ENCODE measurements around the gene RANBP17. TPM values are rescaled to one million over a fixed set of nuclear protein-coding genes. Genes with fewer than 3 reads are reported as not detected.

Gene RANBP17
- total RNA-seq, 2 experiments from 2014 or later = not detected

DNA sequence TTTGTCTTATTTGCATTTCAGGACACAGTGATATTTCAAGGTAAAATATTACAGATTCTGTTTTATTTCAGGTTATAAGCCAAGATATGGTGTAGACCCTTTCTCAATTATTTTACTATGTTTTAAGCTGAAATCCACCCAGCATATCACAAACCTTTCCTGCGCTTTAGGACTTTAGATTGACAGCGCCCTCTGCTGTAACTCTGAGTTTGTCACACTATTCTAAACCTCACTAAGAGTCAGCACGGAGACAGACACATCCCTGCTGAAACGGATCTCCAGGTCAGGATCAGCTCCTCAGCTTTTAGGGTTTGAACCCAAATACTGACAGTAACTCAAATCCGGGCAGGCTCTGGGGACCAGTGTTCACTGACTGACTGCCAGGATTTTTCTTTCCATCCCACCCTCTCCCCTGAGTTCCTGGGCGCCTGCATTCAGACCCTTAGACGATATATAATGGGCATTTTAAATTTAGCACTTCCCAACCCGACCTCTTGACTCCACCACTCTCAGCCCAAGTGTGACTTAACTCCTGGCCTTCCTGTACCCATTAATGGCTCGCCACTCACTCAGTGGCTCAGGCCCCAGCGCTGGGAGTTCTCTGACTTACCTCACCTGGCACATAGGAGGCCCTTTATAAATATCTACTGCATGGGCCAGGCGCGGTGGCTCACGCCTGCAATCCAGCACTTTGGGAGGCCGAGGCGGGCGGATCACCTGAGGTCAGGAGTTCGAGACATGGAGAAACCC is 480.7 kb downstream of the RANBP17 start:
- ATAC-seq (ENCODE audit: poor library complexity) = no peak
- Histone ChIP-seq H3K9me3 (ENCODE audit: control insufficient read depth in 1 of 2, insufficient read depth in 1 of 2, low read length in 2 of 2) (no peaks in the 10 kb centered on the region), H3K4me1 (ENCODE audit: insufficient read depth, low read length) (no peaks in the 10 kb centered on the region), H3K4me3 (ENCODE audit: low read length) (no peak overlapping the region), H3K27me3 (ENCODE audit: control insufficient read depth in 1 of 2, insufficient read depth in 2 of 2, low read length in 2 of 2) (peaks cover 0 to 15% of the 10 kb centered on the region in 2 experiments), H3K36me3 (ENCODE audit: insufficient read depth, low read length) (no peaks in the 10 kb centered on the region), H3K27ac (ENCODE audit: low read depth in 1 of 2, low read length in 2 of 2) (no peak overlapping the region)
- no peak overlapping the region for H3K27ac Mint-ChIP-seq
- H3K4me1 Mint-ChIP-seq (ENCODE audit: low read depth) = no peaks in the 10 kb centered on the region
- TF ChIP-seq, protein P1, sequence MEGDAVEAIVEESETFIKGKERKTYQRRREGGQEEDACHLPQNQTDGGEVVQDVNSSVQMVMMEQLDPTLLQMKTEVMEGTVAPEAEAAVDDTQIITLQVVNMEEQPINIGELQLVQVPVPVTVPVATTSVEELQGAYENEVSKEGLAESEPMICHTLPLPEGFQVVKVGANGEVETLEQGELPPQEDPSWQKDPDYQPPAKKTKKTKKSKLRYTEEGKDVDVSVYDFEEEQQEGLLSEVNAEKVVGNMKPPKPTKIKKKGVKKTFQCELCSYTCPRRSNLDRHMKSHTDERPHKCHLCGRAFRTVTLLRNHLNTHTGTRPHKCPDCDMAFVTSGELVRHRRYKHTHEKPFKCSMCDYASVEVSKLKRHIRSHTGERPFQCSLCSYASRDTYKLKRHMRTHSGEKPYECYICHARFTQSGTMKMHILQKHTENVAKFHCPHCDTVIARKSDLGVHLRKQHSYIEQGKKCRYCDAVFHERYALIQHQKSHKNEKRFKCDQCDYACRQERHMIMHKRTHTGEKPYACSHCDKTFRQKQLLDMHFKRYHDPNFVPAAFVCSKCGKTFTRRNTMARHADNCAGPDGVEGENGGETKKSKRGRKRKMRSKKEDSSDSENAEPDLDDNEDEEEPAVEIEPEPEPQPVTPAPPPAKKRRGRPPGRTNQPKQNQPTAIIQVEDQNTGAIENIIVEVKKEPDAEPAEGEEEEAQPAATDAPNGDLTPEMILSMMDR (IDR thresholded peaks at IDR 0.05) = peak; percentile 31
- DNase-seq = peak in 4 of 14 experiments; percentile 24 to 59 (median 45)
- H3K4me3 Mint-ChIP-seq = no peak overlapping the region
- POLR2A ChIA-PET = no interaction called here
- H3K9me3 Mint-ChIP-seq = no peaks in the 10 kb centered on the region
- peaks cover 27% of the 10 kb centered on the region for H3K27me3 Mint-ChIP-seq
- H3K36me3 Mint-ChIP-seq (ENCODE audit: low read depth) = no peaks in the 10 kb centered on the region
- CTCF ChIA-PET = no interaction called here
- intact Hi-C loops (cut with DNase I, micrococcal nuclease) = loop anchor here (5.0 to 10.0 kb wide), 4 partner anchors 135 to 1238 kb away; partner anchors contain the start of gene FOXI1 (in 1 of the 2)

DNA sequence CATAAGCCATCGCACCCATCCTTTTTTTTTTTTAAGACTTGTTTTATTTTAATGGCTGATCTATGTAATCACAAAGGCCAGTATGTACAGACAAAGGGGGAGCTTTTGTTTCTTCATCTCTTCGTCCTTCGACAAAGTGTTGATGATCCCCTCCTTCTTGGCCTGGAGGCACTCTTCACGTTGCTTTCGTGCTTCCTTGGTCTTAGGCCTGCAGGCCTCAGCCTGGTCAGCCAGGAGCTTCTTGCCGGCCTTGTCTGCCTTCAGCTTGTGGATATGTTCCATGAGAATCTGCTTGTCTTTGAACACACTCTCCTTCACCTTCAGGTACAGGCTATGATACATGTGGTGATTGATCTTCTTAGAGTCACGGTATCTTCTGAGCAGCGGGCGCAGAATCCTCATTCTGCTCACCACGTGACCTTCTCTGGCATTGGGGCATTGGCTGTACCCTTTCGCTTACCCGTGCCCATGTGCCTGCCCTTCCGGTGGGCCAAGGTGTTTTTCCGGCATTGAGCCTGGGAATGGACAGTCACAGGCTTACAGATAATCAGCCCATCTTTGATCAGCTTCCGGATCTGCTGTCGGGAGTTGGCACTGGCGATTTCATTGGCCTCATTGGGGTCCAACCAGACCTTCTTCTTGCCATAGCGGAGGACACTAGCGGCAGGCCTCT is 483.3 kb downstream of the RANBP17 start:
- Mint-ChIP-seq H3K27ac (no peak overlapping the region), H3K4me1 (ENCODE audit: low read depth) (no peaks in the 10 kb centered on the region), H3K27me3 (peaks cover 17% of the 10 kb centered on the region), H3K9me3 (no peaks in the 10 kb centered on the region), H3K36me3 (ENCODE audit: low read depth) (no peaks in the 10 kb centered on the region), H3K4me3 (no peak overlapping the region)
- Histone ChIP-seq H3K36me3 (ENCODE audit: insufficient read depth, low read length) (no peaks in the 10 kb centered on the region), H3K4me3 (ENCODE audit: low read length) (no peak overlapping the region), H3K4me1 (ENCODE audit: insufficient read depth, low read length) (no peaks in the 10 kb centered on the region), H3K27me3 (ENCODE audit: control insufficient read depth in 1 of 2, insufficient read depth in 2 of 2, low read length in 2 of 2) (peaks cover 0 to 6% of the 10 kb centered on the region in 2 experiments), H3K27ac (ENCODE audit: low read depth in 1 of 2, low read length in 2 of 2) (no peak overlapping the region), H3K9me3 (ENCODE audit: control insufficient read depth in 1 of 2, insufficient read depth in 1 of 2, low read length in 2 of 2) (no peaks in the 10 kb centered on the region)
- ChIA-PET CTCF (no interaction called here), POLR2A (no interaction called here)
- no peak for DNase-seq
- intact Hi-C loops (cut with DNase I, micrococcal nuclease) = loop anchor here (5.0 to 10.0 kb wide), 4 partner anchors 138 to 1240 kb away; partner anchors contain the start of gene FOXI1 (in 1 of the 2)
- ATAC-seq (ENCODE audit: poor library complexity) = no peak
- TF ChIP-seq, protein P1 (IDR thresholded peaks at IDR 0.05) = no peak

Other genes with a start within 250 kb of the RANBP17 start
- not detected for gene GABRP, start 78.3 kb upstream of the RANBP17 start, total RNA-seq

All from CD4-positive, alpha-beta T cell (primary cell).